IMR-90 (cell line): Measurements from ENCODE around the gene SPIC.

ENCODE experiments used
- CEBPB ChIP-seq: IDR thresholded peaks from 2 replicates; pipeline ENCODE4 v1.6.1; 2012; ENCODE audit warnings: low read depth, low read length, improper control_type of control experiment
- CHD1 ChIP-seq: IDR thresholded peaks from 2 replicates; pipeline ENCODE4 v1.6.1; 2012; ENCODE audit warnings: low read depth, low read length, improper control_type of control experiment
- MAFK ChIP-seq: IDR thresholded peaks from 2 replicates; pipeline ENCODE4 v1.6.1; 2012; ENCODE audit warnings: low read depth, low read length, improper control_type of control experiment
- MXI1 ChIP-seq: IDR thresholded peaks from 2 replicates; pipeline ENCODE4 v1.6.1; 2012; ENCODE audit warnings: low read depth, mild to moderate bottlenecking, low read length, moderate library complexity, borderline replicate concordance
- POLR2A ChIP-seq: IDR thresholded peaks from 2 replicates; pipeline ENCODE4 v1.6.1; 2012; ENCODE audit warnings: mild to moderate bottlenecking, low read depth, low read length
- RFX5 ChIP-seq: IDR thresholded peaks from 2 replicates; pipeline ENCODE4 v1.8.0; 2012; ENCODE audit warnings: low read depth, mild to moderate bottlenecking, low read length, moderate library complexity
- SMC3 ChIP-seq: fragments of 150-350 bp; IDR thresholded peaks from 2 replicates; pipeline ENCODE4 v1.6.1; 2016; ENCODE audit warnings: low read depth, mild to moderate bottlenecking, antibody characterized with exemption, low read length, moderate library complexity
- USF2 ChIP-seq: fragments of 150-350 bp; IDR thresholded peaks from 2 replicates; pipeline ENCODE4 v1.6.1; 2017; ENCODE audit warnings: mild to moderate bottlenecking, antibody characterized with exemption, low read length, low read depth
- TF ChIP-seq, protein P1 (sequence below): conservative IDR thresholded peaks from 2 replicates; pipeline ENCODE4 v1.5.1; 2012; ENCODE audit warnings: mild to moderate bottlenecking, low read depth, low read length, improper control_type of control experiment

DNA sequence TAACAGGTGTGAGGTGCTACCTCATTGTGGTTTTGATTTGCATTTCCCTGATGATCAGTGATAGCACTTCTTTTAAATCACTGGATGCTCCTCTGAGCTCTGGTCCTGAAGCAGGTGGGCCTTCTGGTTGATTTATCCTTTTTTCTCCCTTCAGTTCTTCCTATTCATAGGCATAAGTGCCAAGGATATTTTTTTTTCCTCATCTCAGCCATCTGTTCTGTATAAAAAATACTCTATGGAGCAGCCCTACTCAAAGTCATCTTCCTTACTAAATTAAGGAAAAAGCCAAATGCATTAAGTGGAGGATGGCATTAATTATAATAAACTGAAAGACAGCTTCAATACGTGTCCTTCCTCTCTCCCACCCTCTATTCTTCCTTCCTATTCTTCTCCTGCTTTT, 18.4 kb downstream of the SPIC start:
- TF ChIP-seq SMC3 (no peak), USF2 (no peak), POLR2A (no peak), CEBPB (no peak), MAFK (no peak), CHD1 (no peak), MXI1 (no peak), RFX5 (no peak)
- TF ChIP-seq, protein P1, sequence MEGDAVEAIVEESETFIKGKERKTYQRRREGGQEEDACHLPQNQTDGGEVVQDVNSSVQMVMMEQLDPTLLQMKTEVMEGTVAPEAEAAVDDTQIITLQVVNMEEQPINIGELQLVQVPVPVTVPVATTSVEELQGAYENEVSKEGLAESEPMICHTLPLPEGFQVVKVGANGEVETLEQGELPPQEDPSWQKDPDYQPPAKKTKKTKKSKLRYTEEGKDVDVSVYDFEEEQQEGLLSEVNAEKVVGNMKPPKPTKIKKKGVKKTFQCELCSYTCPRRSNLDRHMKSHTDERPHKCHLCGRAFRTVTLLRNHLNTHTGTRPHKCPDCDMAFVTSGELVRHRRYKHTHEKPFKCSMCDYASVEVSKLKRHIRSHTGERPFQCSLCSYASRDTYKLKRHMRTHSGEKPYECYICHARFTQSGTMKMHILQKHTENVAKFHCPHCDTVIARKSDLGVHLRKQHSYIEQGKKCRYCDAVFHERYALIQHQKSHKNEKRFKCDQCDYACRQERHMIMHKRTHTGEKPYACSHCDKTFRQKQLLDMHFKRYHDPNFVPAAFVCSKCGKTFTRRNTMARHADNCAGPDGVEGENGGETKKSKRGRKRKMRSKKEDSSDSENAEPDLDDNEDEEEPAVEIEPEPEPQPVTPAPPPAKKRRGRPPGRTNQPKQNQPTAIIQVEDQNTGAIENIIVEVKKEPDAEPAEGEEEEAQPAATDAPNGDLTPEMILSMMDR, result no peak
